Measurements from ENCODE around the gene TAC1. TPM values are rescaled to one million over a fixed set of nuclear protein-coding genes. Genes with fewer than 3 reads are reported as not detected.

Gene TAC1
- total RNA-seq = 2.9 TPM in 1 of 2 replicates, not detected in the other

GRCh38 chr7:97731736-97732564, at the start of gene TAC1:
TSS of gene TAC1 (plus strand) at chr7:97732086. CDS start at chr7:97732613, 527 bp downstream.

Other genes starting within 250 kb of the TAC1 start
- gene ASNS, start 140.3 kb downstream of the TAC1 start, total RNA-seq = 104 and 210 TPM in 2 replicates